HG03432 (cell line): Measurements from ENCODE around the gene ZSWIM9.
"Not testable (repeated sequence)": the region's sequence is repeated elsewhere in the genome, so short reads cannot be mapped to it uniquely, and the experiment has no call there.

ENCODE experiments used
- ATAC-seq: cut with Tn5 transposase; IDR thresholded peaks from one replicate; pipeline ENCODE4 v1.9.1; 2021; ENCODE audit warnings: mild to moderate bottlenecking, moderate library complexity; ENCODE audit not compliant: unreplicated experiment

Gene ZSWIM9

GRCh38 chr19:48213959-48214358 is 43.5 kb downstream of the ZSWIM9 start:
- no peak for ATAC-seq

GRCh38 chr19:48216933-48217332 is 46.5 kb downstream of the ZSWIM9 start:
- ATAC-seq, result no peak

GRCh38 chr19:48218997-48219396 is 48.5 kb downstream of the ZSWIM9 start:
- no peak for ATAC-seq

- not testable (repeated sequence) for ATAC-seq
Measured at GRCh38 chr19:48220784-48221183, 50.3 kb downstream of the ZSWIM9 start.

- no peak for ATAC-seq
Measured at GRCh38 chr19:48221628-48222027, 51.1 kb downstream of the ZSWIM9 start.

GRCh38 chr19:48230555-48231129 is 60.2 kb downstream of the ZSWIM9 start:
- no peak for ATAC-seq

GRCh38 chr19:48237057-48237456 is 66.6 kb downstream of the ZSWIM9 start:
- no peak for ATAC-seq

- ATAC-seq, result no peak
Measured at GRCh38 chr19:48239120-48239519, 68.6 kb downstream of the ZSWIM9 start.

DNA sequence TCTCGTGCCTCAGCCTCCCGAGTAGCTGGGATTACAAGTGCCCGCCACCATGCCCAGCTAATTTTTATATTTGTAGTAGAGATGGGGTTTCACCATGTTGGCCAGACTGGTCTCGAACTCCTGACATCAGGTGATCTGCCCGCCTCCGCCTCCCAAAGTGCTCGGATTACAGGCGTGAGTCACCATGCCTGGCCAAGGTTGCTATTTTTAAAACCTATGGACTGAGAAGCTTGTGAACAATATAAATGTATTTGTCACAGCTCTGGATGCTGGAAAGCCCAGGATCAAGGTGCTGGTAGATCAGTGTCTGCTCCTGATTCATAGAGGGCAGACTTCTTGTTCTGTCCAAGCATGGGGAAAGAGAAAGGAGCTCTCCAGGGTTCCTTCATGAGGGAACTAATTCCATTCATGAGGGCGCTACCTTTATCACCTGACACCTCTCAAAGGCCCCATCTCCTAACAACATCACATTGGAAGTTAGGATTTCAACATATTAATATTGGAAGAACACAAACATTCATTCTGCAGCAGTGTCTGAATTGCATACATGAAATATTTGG is 69.2 kb downstream of the ZSWIM9 start:
- no peak for ATAC-seq

DNA sequence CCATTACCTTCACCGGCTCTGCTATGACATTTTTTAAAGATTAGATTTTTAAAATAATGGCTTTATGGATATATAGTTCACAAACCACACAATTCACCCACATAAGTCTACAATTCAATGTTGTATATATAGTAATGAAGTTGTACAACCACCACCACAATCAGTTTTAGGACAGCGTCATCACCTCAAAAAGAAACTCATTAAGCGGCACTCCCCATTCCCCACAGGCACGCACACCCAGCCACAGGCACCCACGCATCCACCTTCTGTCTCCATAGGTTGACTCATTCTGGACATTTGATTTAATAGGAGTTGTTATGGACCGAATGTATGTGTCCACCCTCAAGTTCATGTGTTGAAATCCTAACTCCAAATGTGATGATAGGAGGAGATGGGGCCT is 71.3 kb downstream of the ZSWIM9 start:
- not testable (repeated sequence) for ATAC-seq

DNA sequence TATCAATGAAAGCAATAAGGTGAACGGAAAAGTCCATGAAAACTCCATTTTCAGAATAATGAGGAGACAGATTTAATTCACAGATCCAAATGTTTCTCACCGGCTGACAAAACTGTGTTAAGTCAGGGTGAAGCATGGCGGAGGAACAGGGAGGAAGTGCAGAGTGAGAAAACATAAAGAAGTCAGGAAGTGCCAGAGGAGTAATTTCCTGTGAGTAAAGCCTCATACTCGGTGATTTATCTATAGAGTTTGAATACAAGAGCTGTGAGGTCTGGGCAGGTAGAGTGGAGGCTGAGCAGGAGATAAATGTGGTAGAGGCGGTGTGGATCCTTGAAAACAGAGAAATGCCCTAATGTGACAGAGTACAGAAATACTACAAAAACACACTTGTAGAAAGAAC is 73.8 kb downstream of the ZSWIM9 start:
- no peak for ATAC-seq

DNA sequence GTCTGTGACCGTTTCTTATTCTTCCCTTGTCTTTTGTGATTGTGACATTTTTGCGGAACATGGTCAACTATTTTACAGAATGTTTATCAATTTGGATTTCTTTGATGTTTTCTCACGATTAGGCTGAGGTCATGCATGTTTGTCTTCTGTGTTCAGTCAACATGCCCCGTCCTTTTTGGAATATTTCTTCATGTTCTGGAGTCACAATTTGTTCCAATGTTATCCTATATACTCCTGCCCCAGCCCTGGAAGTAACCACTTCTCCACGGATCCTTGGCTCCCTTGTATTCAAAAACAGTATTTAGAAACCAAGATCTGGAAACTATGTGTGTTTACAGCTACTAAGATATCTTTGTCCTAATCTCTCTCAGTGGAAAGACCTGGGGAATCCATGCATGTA is 75.6 kb downstream of the ZSWIM9 start:
- ATAC-seq, result no peak

GRCh38 chr19:48247212-48247611 is 76.7 kb downstream of the ZSWIM9 start:
- ATAC-seq, result no peak
